ENCODE measurements around the gene BCL2L14. TPM values are rescaled to one million over a fixed set of nuclear protein-coding genes. Genes with fewer than 3 reads are reported as not detected.
"Not testable (repeated sequence)": the region's sequence is repeated elsewhere in the genome, so short reads cannot be mapped to it uniquely, and the experiment has no call there.

BCL2L14 gene
- total RNA-seq, 2 experiments from 2014 or later: 0.28 to 0.38 TPM

DNA sequence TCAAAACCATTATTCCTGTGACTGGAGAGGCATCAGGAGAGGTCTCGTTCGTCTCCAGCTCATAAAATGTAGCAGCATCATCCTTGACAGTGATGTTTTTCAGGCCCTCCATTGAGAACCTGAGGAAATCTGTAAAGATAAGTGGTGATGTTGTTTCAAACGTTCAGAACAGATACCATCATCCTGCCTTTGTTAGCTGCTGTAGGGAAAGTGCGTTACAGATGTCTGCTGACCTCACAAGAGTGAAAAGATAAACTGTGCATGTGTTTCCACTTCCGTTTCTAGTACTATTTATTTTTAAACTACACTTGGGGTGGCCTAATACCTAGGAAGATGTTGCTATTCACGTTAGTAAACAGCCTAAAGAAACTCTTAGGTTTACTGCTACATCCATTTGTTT lies 28.4 kb downstream of the BCL2L14 start:
- Mint-ChIP-seq H3K4me1 (ENCODE audit: low read depth) (no peaks in the 10 kb centered on the region), H3K27me3 (no peaks in the 10 kb centered on the region), H3K9me3 (peaks cover 2% of the 10 kb centered on the region), H3K4me3 (no peak overlapping the region), H3K27ac (no peak overlapping the region), H3K36me3 (ENCODE audit: low read depth) (no peaks in the 10 kb centered on the region)
- peaks cover 7 to 9% of the 10 kb centered on the region in 2 experiments for H3K9me3 ChIP-seq (ENCODE audit: control insufficient read depth in 1 of 2, insufficient read depth in 1 of 2, low read length in 2 of 2)
- H3K4me3 ChIP-seq (ENCODE audit: low read length): no peak overlapping the region
- H3K4me1 ChIP-seq (ENCODE audit: insufficient read depth, low read length): no peaks in the 10 kb centered on the region
- intact Hi-C loops (cut with DNase I, micrococcal nuclease): no loop called here
- DNase-seq (no peak), ATAC-seq (ENCODE audit: poor library complexity) (no peak)
- POLR2A ChIA-PET: no interaction called here
- CTCF ChIA-PET: no interaction called here
- H3K27ac ChIP-seq (ENCODE audit: low read depth in 1 of 2, low read length in 2 of 2): no peak overlapping the region
- H3K27me3 ChIP-seq (ENCODE audit: control insufficient read depth in 1 of 2, insufficient read depth in 2 of 2, low read length in 2 of 2): no peaks in the 10 kb centered on the region
- TF ChIP-seq, protein P1, sequence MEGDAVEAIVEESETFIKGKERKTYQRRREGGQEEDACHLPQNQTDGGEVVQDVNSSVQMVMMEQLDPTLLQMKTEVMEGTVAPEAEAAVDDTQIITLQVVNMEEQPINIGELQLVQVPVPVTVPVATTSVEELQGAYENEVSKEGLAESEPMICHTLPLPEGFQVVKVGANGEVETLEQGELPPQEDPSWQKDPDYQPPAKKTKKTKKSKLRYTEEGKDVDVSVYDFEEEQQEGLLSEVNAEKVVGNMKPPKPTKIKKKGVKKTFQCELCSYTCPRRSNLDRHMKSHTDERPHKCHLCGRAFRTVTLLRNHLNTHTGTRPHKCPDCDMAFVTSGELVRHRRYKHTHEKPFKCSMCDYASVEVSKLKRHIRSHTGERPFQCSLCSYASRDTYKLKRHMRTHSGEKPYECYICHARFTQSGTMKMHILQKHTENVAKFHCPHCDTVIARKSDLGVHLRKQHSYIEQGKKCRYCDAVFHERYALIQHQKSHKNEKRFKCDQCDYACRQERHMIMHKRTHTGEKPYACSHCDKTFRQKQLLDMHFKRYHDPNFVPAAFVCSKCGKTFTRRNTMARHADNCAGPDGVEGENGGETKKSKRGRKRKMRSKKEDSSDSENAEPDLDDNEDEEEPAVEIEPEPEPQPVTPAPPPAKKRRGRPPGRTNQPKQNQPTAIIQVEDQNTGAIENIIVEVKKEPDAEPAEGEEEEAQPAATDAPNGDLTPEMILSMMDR (IDR thresholded peaks at IDR 0.05): no peak
- no peaks in the 10 kb centered on the region for H3K36me3 ChIP-seq (ENCODE audit: insufficient read depth, low read length)

DNA sequence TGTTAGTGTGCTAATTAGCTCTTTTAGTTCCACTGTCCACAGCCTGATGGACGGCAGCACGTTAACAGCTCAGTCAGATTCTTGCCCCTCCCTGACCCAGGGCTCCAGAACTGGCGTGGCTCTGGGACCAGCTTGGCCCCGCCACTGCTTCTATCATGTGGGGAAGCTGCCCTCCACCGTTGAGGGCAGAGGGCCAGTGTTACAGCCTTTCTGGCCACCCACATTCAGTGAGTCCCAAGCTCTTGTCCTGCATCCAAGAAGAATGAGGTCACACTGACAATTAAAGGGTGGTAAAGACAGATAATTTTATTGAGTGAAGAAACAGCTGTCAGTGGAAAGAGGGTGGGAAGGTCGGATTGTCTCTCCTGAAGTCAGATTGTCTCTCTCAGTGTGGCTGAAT lies 36.9 kb downstream of the BCL2L14 start:
- POLR2A ChIA-PET: no interaction called here
- TF ChIP-seq, protein P1 (IDR thresholded peaks at IDR 0.05): no peak
- Histone ChIP-seq H3K27me3 (ENCODE audit: control insufficient read depth in 1 of 2, insufficient read depth in 2 of 2, low read length in 2 of 2) (no peaks in the 10 kb centered on the region), H3K36me3 (ENCODE audit: insufficient read depth, low read length) (no peaks in the 10 kb centered on the region), H3K4me3 (ENCODE audit: low read length) (no peak overlapping the region), H3K9me3 (ENCODE audit: control insufficient read depth in 1 of 2, insufficient read depth in 1 of 2, low read length in 2 of 2) (peaks cover 23 to 37% of the 10 kb centered on the region in 2 experiments), H3K4me1 (ENCODE audit: insufficient read depth, low read length) (no peaks in the 10 kb centered on the region), H3K27ac (ENCODE audit: low read depth in 1 of 2, low read length in 2 of 2) (no peak overlapping the region)
- no peaks in the 10 kb centered on the region for H3K27me3 Mint-ChIP-seq
- ATAC-seq (ENCODE audit: poor library complexity): no peak
- DNase-seq: no peak
- H3K4me3 Mint-ChIP-seq: no peak overlapping the region
- intact Hi-C loops (cut with DNase I, micrococcal nuclease): no loop called here
- peaks cover 25% of the 10 kb centered on the region for H3K36me3 Mint-ChIP-seq (ENCODE audit: low read depth)
- H3K27ac Mint-ChIP-seq: no peak overlapping the region
- peaks cover 18% of the 10 kb centered on the region for H3K9me3 Mint-ChIP-seq
- CTCF ChIA-PET: no interaction called here
- no peaks in the 10 kb centered on the region for H3K4me1 Mint-ChIP-seq (ENCODE audit: low read depth)

DNA sequence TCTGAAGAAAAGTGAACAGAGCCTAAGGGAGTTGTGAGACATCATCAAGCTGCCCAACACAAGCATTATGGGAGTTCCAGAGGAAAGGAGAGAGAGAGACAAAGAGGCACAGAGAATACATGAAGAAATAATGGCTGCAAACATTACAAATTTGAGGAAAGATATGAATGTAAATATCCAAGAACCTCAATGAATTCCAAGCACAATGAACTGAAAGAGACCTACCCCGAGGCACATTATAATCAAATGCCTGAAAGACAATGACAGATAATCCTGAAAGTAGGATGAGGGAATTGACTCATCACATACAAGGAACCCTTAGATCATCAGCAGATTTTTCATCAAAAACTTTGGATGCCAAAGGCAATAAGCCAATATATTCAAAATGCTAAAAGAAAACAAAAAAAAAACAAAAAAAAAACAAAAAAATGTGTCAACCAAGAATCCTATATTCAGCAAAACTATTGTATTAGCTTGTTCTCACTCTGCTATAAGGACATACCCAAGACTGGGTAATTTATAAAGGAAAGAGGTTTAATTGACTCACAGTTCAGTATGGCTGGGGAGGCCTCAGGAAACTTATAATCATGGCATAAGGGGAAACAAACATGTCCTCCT lies 37.8 kb downstream of the BCL2L14 start:
- Histone ChIP-seq H3K36me3 (ENCODE audit: insufficient read depth, low read length) (no peaks in the 10 kb centered on the region), H3K9me3 (ENCODE audit: control insufficient read depth in 1 of 2, insufficient read depth in 1 of 2, low read length in 2 of 2) (peaks cover 22 to 32% of the 10 kb centered on the region in 2 experiments), H3K4me1 (ENCODE audit: insufficient read depth, low read length) (no peaks in the 10 kb centered on the region), H3K27ac (ENCODE audit: low read depth in 1 of 2, low read length in 2 of 2) (no peak overlapping the region), H3K4me3 (ENCODE audit: low read length) (no peak overlapping the region), H3K27me3 (ENCODE audit: control insufficient read depth in 1 of 2, insufficient read depth in 2 of 2, low read length in 2 of 2) (no peaks in the 10 kb centered on the region)
- Mint-ChIP-seq H3K4me3 (no peak overlapping the region), H3K36me3 (ENCODE audit: low read depth) (peaks cover 33% of the 10 kb centered on the region), H3K9me3 (peaks cover 16% of the 10 kb centered on the region), H3K27ac (no peak overlapping the region), H3K27me3 (no peaks in the 10 kb centered on the region), H3K4me1 (ENCODE audit: low read depth) (no peaks in the 10 kb centered on the region)
- CTCF ChIA-PET: no interaction called here
- ATAC-seq (ENCODE audit: poor library complexity) (no peak), DNase-seq (no peak)
- POLR2A ChIA-PET: no interaction called here
- TF ChIP-seq, protein P1 (IDR thresholded peaks at IDR 0.05): no peak
- intact Hi-C loops (cut with DNase I, micrococcal nuclease): no loop called here

DNA sequence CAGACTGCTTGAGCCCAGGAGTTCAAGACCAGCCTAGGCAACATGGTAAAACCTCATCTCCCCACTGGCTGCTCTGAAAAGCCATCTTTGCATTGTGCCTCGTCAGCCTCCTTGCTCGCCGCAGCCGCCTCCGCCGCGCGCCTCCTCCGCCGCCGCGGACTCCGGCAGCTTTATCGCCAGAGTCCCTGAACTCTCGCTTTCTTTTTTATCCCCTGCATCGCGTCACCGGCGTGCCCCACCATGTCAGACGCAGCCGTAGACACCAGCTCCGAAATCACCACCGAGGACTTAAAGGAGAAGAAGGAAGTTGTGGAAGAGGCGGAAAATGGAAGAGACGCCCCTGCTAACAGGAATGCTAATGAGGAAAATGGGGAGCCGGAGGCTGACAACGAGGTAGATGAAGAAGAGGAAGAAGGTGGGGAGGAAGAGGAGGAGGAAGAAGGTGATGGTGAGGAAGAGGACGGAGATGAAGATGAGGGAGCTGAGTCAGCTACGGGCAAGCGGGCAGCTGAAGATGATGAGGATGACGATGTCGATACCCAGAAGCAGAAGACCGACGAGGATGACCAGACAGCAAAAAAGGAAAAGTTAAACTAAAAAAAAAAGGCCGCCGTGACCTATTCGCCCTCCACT lies 40.3 kb downstream of the BCL2L14 start:
- H3K4me1 Mint-ChIP-seq (ENCODE audit: low read depth); H3K4me1 ChIP-seq (ENCODE audit: insufficient read depth, low read length); H3K27ac ChIP-seq (ENCODE audit: low read depth in 1 of 2, low read length in 2 of 2); CTCF ChIA-PET; H3K27me3 Mint-ChIP-seq; ATAC-seq (ENCODE audit: poor library complexity); intact Hi-C loops (cut with DNase I, micrococcal nuclease); POLR2A ChIA-PET; H3K27me3 ChIP-seq (ENCODE audit: control insufficient read depth in 1 of 2, insufficient read depth in 2 of 2, low read length in 2 of 2); H3K36me3 ChIP-seq (ENCODE audit: insufficient read depth, low read length): not testable (repeated sequence)
- H3K4me3 Mint-ChIP-seq: peak overlapping the region; percentile 89
- peak in 2 of 14 experiments; percentile 3 to 61 for DNase-seq
- peaks cover 12% of the 10 kb centered on the region for H3K9me3 Mint-ChIP-seq
- peak overlapping the region; percentile 66 for H3K27ac Mint-ChIP-seq
- Histone ChIP-seq H3K4me3 (ENCODE audit: low read length) (peak overlapping the region; percentile 26), H3K9me3 (ENCODE audit: control insufficient read depth in 1 of 2, insufficient read depth in 1 of 2, low read length in 2 of 2) (peaks cover 13 to 28% of the 10 kb centered on the region in 2 experiments)
- peaks cover 32% of the 10 kb centered on the region for H3K36me3 Mint-ChIP-seq (ENCODE audit: low read depth)

Measured in CD4-positive, alpha-beta T cell (primary cell).